Head of caudate nucleus (tissue), 42 donors: ENCODE results near the gene RBP4.

ENCODE experiments used
- DNase-seq, 42 donors: peaks; one replicate each; pipeline versions ENCODE4 v3.0.0 to v3.0.0-alpha.2; 2020 to 2021; ENCODE audit warnings: mixed read lengths in 7 of 42
- intact Hi-C: fragments of 100-400 bp; cut with DNase I; formaldehyde crosslinking; loops from one replicate; pipeline ENCODE4 v1.15.0; 2022

Gene RBP4

GRCh38 chr10:93601146-93601773 lies at the start of gene RBP4:
Gene RBP4 (minus strand): TSS chr10:93601235. CDS start chr10:93601028, 207 bp downstream.
- DNase-seq = peak in 34 of 42 donors; percentile 6 to 69 (median 40)
- intact Hi-C loops = no loop called here

- intact Hi-C loops = no loop called here
- DNase-seq = no peak
Measured at GRCh38 chr10:93639791-93640190, 38.8 kb upstream of the RBP4 start.

GRCh38 chr10:93630625-93631557 lies 29.9 kb upstream of the RBP4 start:
- intact Hi-C loops = no loop called here
- no peak for DNase-seq

GRCh38 chr10:93629647-93630305 lies 28.7 kb upstream of the RBP4 start:
- intact Hi-C loops = no loop called here
- no peak for DNase-seq

GRCh38 chr10:93628858-93629257 lies 27.8 kb upstream of the RBP4 start:
- intact Hi-C loops = no loop called here
- DNase-seq = no peak

- intact Hi-C loops = no loop called here
Measured at GRCh38 chr10:93622942-93623341, 21.9 kb upstream of the RBP4 start.

GRCh38 chr10:93620925-93621324 lies 19.9 kb upstream of the RBP4 start:
- intact Hi-C loops = no loop called here

More at GRCh38 chr10:93622942-93623341, 21.9 kb upstream of the RBP4 start:
- no peak for DNase-seq

GRCh38 chr10:93615576-93616235 lies 14.7 kb upstream of the RBP4 start:
- no peak for DNase-seq
- intact Hi-C loops = no loop called here

More at GRCh38 chr10:93620925-93621324, 19.9 kb upstream of the RBP4 start:
- DNase-seq = no peak

GRCh38 chr10:93614101-93614825 lies 13.2 kb upstream of the RBP4 start:
- DNase-seq = no peak
- intact Hi-C loops = no loop called here

GRCh38 chr10:93613126-93613525 lies 12.1 kb upstream of the RBP4 start:
- intact Hi-C loops = no loop called here
- no peak for DNase-seq

- no peak for DNase-seq
- intact Hi-C loops = no loop called here
Measured at GRCh38 chr10:93612311-93612710, 11.3 kb upstream of the RBP4 start, which contains the start of gene PDE6C. Gene PDE6C (plus strand): TSS chr10:93612537. CDS start chr10:93612726, 189 bp downstream.

- no peak for DNase-seq
Measured at GRCh38 chr10:93608421-93608820, 7.4 kb upstream of the RBP4 start.

GRCh38 chr10:93604146-93604545 lies 3.1 kb upstream of the RBP4 start:
- intact Hi-C loops = no loop called here

More at GRCh38 chr10:93608421-93608820, 7.4 kb upstream of the RBP4 start:
- intact Hi-C loops = no loop called here

GRCh38 chr10:93603023-93603422 lies 2.0 kb upstream of the RBP4 start:
- intact Hi-C loops = no loop called here
- DNase-seq = no peak

More at GRCh38 chr10:93604146-93604545, 3.1 kb upstream of the RBP4 start:
- DNase-seq = no peak

- DNase-seq = no peak
- intact Hi-C loops = no loop called here
Measured at GRCh38 chr10:93601774-93602162, 733 bp upstream of the RBP4 start.

- peak in 6 of 42 donors; percentile 4 to 46 (median 20) for DNase-seq
- intact Hi-C loops = no loop called here
Measured at GRCh38 chr10:93600446-93601145, 439 bp downstream of the RBP4 start.

- intact Hi-C loops = no loop called here
- DNase-seq = no peak
Measured at GRCh38 chr10:93599778-93600177, 1.3 kb downstream of the RBP4 start.

GRCh38 chr10:93599335-93599734 lies 1.7 kb downstream of the RBP4 start:
- DNase-seq = no peak
- intact Hi-C loops = no loop called here
